ENCODE results near the gene DIP2A. TPM values are rescaled to one million over a fixed set of nuclear protein-coding genes. Genes with fewer than 3 reads are reported as not detected.

DIP2A gene
- total and polyA plus RNA-seq, 2 of the 13 experiments (the other 11 are each of a cell fraction or from before 2014, with no cell fraction given), result 18.5 to 37.6 TPM

DNA sequence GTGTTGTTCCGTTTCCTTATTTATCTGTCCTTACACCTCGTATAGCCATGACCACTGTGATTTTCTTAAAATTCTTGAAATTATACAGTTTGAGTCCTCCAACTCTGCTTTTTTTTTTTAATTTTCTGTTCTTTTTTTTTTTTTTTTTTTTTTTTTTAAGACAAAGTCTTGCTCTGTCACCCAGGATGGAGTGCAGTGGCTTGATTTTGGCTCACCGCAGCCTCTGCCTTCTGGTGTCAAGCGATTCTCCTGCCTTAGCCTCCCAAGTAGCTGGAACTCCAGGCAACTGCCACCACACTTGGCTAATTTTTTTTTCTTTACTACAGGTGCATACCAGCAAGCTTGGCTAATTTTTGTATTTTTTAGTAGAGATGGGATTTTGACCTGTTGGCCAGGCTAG is 48.9 kb downstream of the DIP2A start (continued):
- no peak for TF ChIP-seq ZNF530 (CRISPR knock-in tag; IDR thresholded peaks at IDR 0.05; ENCODE audit: low read depth)

DNA sequence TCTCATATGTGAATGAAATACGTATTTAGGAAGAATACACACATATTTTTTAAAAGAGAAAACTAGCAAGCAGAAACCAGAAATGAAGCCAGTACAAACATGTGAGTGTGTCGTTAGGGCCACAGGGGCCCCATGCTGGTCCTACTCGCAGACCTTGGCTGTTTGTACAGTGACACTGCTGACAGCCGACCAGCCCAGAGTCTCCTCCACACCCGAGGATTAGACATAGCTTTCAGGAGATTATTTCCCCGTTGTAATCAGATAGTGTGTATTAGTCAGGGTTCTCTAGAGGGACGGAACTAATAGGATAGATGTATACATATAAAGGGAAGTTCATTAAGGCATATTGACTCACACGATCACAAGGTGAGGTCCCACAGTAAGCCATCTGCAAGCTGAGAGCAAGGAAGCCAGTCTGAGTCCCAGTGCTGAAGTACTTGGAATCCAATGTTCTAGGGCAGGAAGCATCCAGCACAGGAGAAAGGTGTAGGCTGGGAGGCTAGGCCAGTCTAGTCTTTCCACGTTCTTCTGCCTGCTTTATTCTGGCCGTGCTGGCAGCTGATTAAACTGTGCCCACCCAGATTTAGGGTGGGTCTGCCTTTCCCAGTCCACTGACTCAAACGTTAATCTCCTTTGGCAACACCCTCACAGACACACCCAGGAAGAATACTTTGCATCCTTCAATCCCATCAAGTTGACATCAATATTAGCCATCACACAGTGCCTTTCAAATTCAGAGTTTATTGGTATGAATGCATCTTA is 51.2 kb downstream of the DIP2A start:
- peak overlapping the region; percentile 55 for H3K27ac ChIP-seq (ENCODE audit: extremely low read length, insufficient read depth, low read length)
- TF ChIP-seq NCOA5 (CRISPR knock-in tag; IDR thresholded peaks at IDR 0.05) (no peak), FOXP1 (IDR thresholded peaks at IDR 0.05) (no peak), FOXP1 (CRISPR knock-in tag; IDR thresholded peaks at IDR 0.05) (no peak), KLF6 (CRISPR knock-in tag; IDR thresholded peaks at IDR 0.05) (no peak), EZH2 (conservative IDR thresholded peaks at IDR 0.05; ENCODE audit: low read depth, low read length) (no peak), ZFP90 (CRISPR knock-in tag; IDR thresholded peaks at IDR 0.05; ENCODE audit: borderline replicate concordance) (peak; percentile 97), ZNF761 (CRISPR knock-in tag; conservative IDR thresholded peaks at IDR 0.05) (no peak), KDM6A (CRISPR knock-in tag; IDR thresholded peaks at IDR 0.05; ENCODE audit: low read depth) (0 out of 2 replicates have a peak, but pooled peaks have one; percentile 25), ZNF232 (CRISPR knock-in tag; IDR thresholded peaks at IDR 0.05; ENCODE audit: borderline replicate concordance) (no peak), ZNF569 (CRISPR knock-in tag; IDR thresholded peaks at IDR 0.05; ENCODE audit: borderline replicate concordance) (no peak), ELF3 (CRISPR knock-in tag; IDR thresholded peaks at IDR 0.05) (0 out of 2 replicates have a peak, but pooled peaks have one; percentile 11), REL (CRISPR knock-in tag; conservative IDR thresholded peaks at IDR 0.05) (no peak), SETDB1 (CRISPR knock-in tag; IDR thresholded peaks at IDR 0.05; ENCODE audit: borderline replicate concordance) (no peak), MATR3 (CRISPR knock-in tag; IDR thresholded peaks at IDR 0.05) (no peak)
- TF ChIP-seq, protein P1, sequence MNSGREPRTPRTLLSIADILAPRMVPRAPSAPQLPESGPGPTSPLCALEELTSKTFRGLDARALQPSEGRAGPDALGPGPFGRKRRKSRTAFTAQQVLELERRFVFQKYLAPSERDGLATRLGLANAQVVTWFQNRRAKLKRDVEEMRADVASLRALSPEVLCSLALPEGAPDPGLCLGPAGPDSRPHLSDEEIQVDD (CRISPR knock-in tag; IDR thresholded peaks at IDR 0.05; ENCODE audit: borderline replicate concordance), result no peak
- TF ChIP-seq, protein P2, sequence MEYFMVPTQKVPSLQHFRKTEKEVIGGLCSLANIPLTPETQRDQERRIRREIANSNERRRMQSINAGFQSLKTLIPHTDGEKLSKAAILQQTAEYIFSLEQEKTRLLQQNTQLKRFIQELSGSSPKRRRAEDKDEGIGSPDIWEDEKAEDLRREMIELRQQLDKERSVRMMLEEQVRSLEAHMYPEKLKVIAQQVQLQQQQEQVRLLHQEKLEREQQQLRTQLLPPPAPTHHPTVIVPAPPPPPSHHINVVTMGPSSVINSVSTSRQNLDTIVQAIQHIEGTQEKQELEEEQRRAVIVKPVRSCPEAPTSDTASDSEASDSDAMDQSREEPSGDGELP (IDR thresholded peaks at IDR 0.05; ENCODE audit: borderline replicate concordance, low read depth), result no peak; the same call in 1 of the 2 replicates
- TF ChIP-seq, protein P3, sequence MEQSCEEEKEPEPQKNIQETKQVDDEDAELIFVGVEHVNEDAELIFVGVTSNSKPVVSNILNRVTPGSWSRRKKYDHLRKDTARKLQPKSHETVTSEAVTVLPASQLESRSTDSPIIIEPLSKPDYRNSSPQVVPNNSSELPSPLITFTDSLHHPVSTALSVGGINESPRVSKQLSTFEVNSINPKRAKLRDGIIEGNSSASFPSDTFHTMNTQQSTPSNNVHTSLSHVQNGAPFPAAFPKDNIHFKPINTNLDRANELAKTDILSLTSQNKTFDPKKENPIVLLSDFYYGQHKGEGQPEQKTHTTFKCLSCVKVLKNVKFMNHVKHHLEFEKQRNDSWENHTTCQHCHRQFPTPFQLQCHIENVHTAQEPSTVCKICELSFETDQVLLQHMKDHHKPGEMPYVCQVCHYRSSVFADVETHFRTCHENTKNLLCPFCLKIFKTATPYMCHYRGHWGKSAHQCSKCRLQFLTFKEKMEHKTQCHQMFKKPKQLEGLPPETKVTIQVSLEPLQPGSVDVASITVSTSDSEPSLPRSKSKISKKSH (CRISPR knock-in tag; IDR thresholded peaks at IDR 0.05; ENCODE audit: borderline replicate concordance), result no peak
- TF ChIP-seq, protein P4, sequence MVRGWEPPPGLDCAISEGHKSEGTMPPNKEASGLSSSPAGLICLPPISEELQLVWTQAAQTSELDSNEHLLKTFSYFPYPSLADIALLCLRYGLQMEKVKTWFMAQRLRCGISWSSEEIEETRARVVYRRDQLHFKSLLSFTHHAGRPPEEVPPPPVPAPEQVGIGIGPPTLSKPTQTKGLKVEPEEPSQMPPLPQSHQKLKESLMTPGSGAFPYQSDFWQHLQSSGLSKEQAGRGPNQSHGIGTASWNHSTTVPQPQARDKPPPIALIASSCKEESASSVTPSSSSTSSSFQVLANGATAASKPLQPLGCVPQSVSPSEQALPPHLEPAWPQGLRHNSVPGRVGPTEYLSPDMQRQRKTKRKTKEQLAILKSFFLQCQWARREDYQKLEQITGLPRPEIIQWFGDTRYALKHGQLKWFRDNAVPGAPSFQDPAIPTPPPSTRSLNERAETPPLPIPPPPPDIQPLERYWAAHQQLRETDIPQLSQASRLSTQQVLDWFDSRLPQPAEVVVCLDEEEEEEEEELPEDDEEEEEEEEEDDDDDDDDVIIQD (CRISPR knock-in tag; IDR thresholded peaks at IDR 0.05; ENCODE audit: low read depth), result peak; percentile 46; the same call in 1 of the 2 replicates

More for the DNA sequence above, 51.2 kb downstream of the DIP2A start:
- H3K9me3 ChIP-seq (ENCODE audit: low read length), result no peaks in the 10 kb centered on the region
- BruUV-seq (replicated peaks), result no TSS peak
- intact Hi-C loops (cut with micrococcal nuclease; ENCODE audit: unreplicated experiment) (no loop called here), in situ Hi-C loops (cut with HindIII; ENCODE audit: extremely low pct_ligation_motif_present, low pct_unique_long_range_greater_than_20kb) (no loop called here)
- no peaks in the 10 kb centered on the region for H4K20me1 ChIP-seq (ENCODE audit: insufficient read depth, low read length)
- 29% methylated on average over 11 of the region's 11 CpGs for WGBS (ENCODE audit: low lambda C conversion rate)
- H3K4me3 ChIP-seq (replicated peaks in 1 of 3; ENCODE audit: insufficient read depth in 1 of 3, low read depth in 2 of 3, low read length in 3 of 3), result no peak overlapping the region
- H3K27me3 ChIP-seq (ENCODE audit: control insufficient read depth in 1 of 2, insufficient read depth in 2 of 2, low read length in 2 of 2), result no peaks in the 10 kb centered on the region; a peak in 1 of 5 replicates
- H3K4me1 ChIP-seq (ENCODE audit: insufficient read depth, low read length), result peaks cover 22% of the 10 kb centered on the region
- H3K36me3 ChIP-seq (replicated peaks in 1 of 2; ENCODE audit: control insufficient read depth in 1 of 2, insufficient read depth in 2 of 2, low read length in 2 of 2), result peaks cover 7 to 33% of the 10 kb centered on the region in 2 experiments
- CTCF ChIA-PET (ENCODE audit: low intra/inter-chr PET ratio, low total read pairs), result no interaction called here
- H2AFZ ChIP-seq (ENCODE audit: low read length), result no peak overlapping the region
- POLR2A ChIA-PET, result interaction anchor here (1.0 to 1.5 kb wide), 3 partner anchors 52 to 126 kb away, joined by 3 to 6 read pairs (median 5); partner anchors contain the start of gene PRMT2
- peak; percentile 63 for FAIRE-seq
- peak; percentile 87 for DNase-seq (ENCODE audit: low spot score)
- H3K4me2 ChIP-seq (ENCODE audit: low read depth, low read length), result peak overlapping the region; percentile 4; the same call in 1 of the 2 replicates
- ATAC-seq, result peak; percentile 100
- no peaks in the 10 kb centered on the region for H3K79me2 ChIP-seq (ENCODE audit: insufficient read depth, low read length)
- no peak overlapping the region for H3K9ac ChIP-seq (ENCODE audit: insufficient read depth, low read depth, low read length)

Data from HepG2 (cell line).